K562 (cell line): ENCODE data around the gene PRM1. TPM values are rescaled to one million over a fixed set of nuclear protein-coding genes. Genes with fewer than 3 reads are reported as not detected.

Experiments used
- ATAC-seq: fragments of 200-7000 bp; cut with Tn5 transposase; 3 replicates; pipeline ENCODE4 v1.9.1; 2020; ENCODE audit warnings: moderate library complexity
- BruUV-seq: library from RNA; stranded (reverse); fragments of 400-500 nt; replicated peaks from 2 replicates; lab custom pipeline; 2021; lab: Mats Ljungman, UMichigan
- CTCF ChIA-PET: fragments of 300-600 bp; formaldehyde crosslinking; extraction: SDS; loops from one replicate; lab custom pipeline; 2021; ENCODE audit warnings: low intra/inter-chr PET ratio; lab: Yijun Ruan, JAX
- POLR2A ChIA-PET: fragments of 300-600, 350-650 bp; sonication (Branson Sonifier 250); formaldehyde crosslinking; extraction: SDS; loops from one replicate; lab custom pipeline; 2021; ENCODE audit warnings: antibody characterized with exemption, inconsistent platforms; lab: Yijun Ruan, JAX
- DNase-seq, 4 experiments: peaks; one replicate each; pipeline versions ENCODE4 v3.0.0 to v3.0.0-alpha.2; 2011 to 2018; ENCODE audit warnings: low spot score in 3 of 4, mixed read lengths in 3 of 4; ENCODE audit errors: extremely low read depth in 1 of 4
- FAIRE-seq: peaks from 2 replicates; lab custom pipeline; 2011; peaks lifted over from hg19 to GRCh38; lab: Jason Lieb, UNC
- H2AFZ ChIP-seq: 2 replicates; pipeline ENCODE4 v1.6.0; 2011; ENCODE audit warnings: low read depth, low read length, control low read depth, inconsistent platforms
- H3K27ac ChIP-seq: fragments of 200-600 bp; 3 replicates; pipeline ENCODE4 v1.8.0; 2011; ENCODE audit warnings: low read depth, mild to moderate bottlenecking, control low read depth, inconsistent platforms, low read length, moderate library complexity, mixed read lengths; ENCODE audit errors: extremely low read depth
- H3K27me3 ChIP-seq, 2 experiments: fragments of 300-600 bp in 1 of 2; 2 replicates in 1 of 2; 3 replicates in 1 of 2; pipeline versions ENCODE4 v1.6.0 to v1.8.0; 2011; ENCODE audit warnings: inconsistent platforms in 2 of 2, low read length in 2 of 2, mild to moderate bottlenecking in 1 of 2, mixed read lengths in 1 of 2, moderate library complexity in 1 of 2; ENCODE audit not compliant: control insufficient read depth in 2 of 2, insufficient read depth in 2 of 2
- H3K36me3 ChIP-seq: fragments of 300-600 bp; 3 replicates; pipeline ENCODE4 v1.8.0; 2011; ENCODE audit warnings: mild to moderate bottlenecking, low read length, inconsistent platforms; ENCODE audit not compliant: control insufficient read depth, insufficient read depth
- H3K4me1 ChIP-seq, 2 experiments: fragments of 200-600 bp in 1 of 2; replicated peaks in 1 of 2; 2 replicates in 1 of 2; 3 replicates in 1 of 2; pipeline versions ENCODE4 v1.5.1 to v1.8.0; 2011; ENCODE audit warnings: inconsistent platforms in 2 of 2, low read length in 2 of 2, mild to moderate bottlenecking in 1 of 2, mixed read lengths in 1 of 2, moderate library complexity in 1 of 2; ENCODE audit not compliant: control insufficient read depth in 2 of 2, insufficient read depth in 2 of 2
- H3K4me2 ChIP-seq: 2 replicates; pipeline ENCODE4 v1.6.1; 2011; ENCODE audit warnings: low read length, control low read depth, inconsistent platforms, mixed read lengths; ENCODE audit not compliant: insufficient read depth
- H3K4me3 ChIP-seq: fragments of 200-600 bp; sonication (generic), shearing (Covaris generic); 2 replicates; pipeline ENCODE4 v1.5.1; 2016; ENCODE audit warnings: control low read depth, inconsistent platforms
- H3K79me2 ChIP-seq: fragments of 200-600 bp; 3 replicates; pipeline ENCODE4 v1.8.0; 2011; ENCODE audit warnings: low read length, inconsistent platforms; ENCODE audit not compliant: control insufficient read depth, insufficient read depth
- H3K9ac ChIP-seq, 2 experiments: 2 replicates each; pipeline versions ENCODE4 v1.6.0 to v1.6.1; 2011; ENCODE audit warnings: low read depth in 2 of 2, low read length in 2 of 2, control low read depth in 1 of 2, inconsistent platforms in 1 of 2, mild to moderate bottlenecking in 1 of 2, mixed read lengths in 1 of 2; ENCODE audit not compliant: insufficient read depth in 1 of 2
- H3K9me1 ChIP-seq: one replicate; pipeline ENCODE4 v1.6.0; 2011; ENCODE audit warnings: inconsistent platforms, mild to moderate bottlenecking, low read length, moderate library complexity; ENCODE audit not compliant: control insufficient read depth, insufficient read depth
- H3K9me3 ChIP-seq: replicated peaks from 2 replicates; pipeline ENCODE4 v1.5.1; 2011; ENCODE audit warnings: low read depth, low read length, inconsistent platforms; ENCODE audit not compliant: control insufficient read depth, insufficient read depth
- H4K20me1 ChIP-seq: replicated peaks from 2 replicates; pipeline ENCODE4 v1.6.1; 2011; ENCODE audit warnings: low read length, inconsistent platforms, mixed read lengths; ENCODE audit not compliant: control insufficient read depth, insufficient read depth
- ASH1L ChIP-seq: fragments of 450-650 bp; IDR thresholded peaks from 2 replicates; pipeline ENCODE4 v1.6.1; 2018; ENCODE audit warnings: borderline replicate concordance, mild to moderate bottlenecking, low read depth; ENCODE audit not compliant: partially characterized antibody
- GABPA ChIP-seq: fragments of 200-800 bp; sonication (Bioruptor generic); conservative IDR thresholded peaks from 2 replicates; pipeline ENCODE4 v1.6.1; 2016; ENCODE audit warnings: low read depth, missing genetic modification characterization, missing compliant biosample characterization
- MAFK ChIP-seq: IDR thresholded peaks from 2 replicates; pipeline ENCODE4 v1.6.1; 2011; ENCODE audit warnings: low read length, improper control_type of control experiment
- RBFOX2 ChIP-seq: fragments of 200-400 bp; formaldehyde crosslinking; IDR thresholded peaks from 2 replicates; pipeline ENCODE4 v1.6.1; 2017; ENCODE audit warnings: low read depth, mild to moderate bottlenecking, low read length, moderate library complexity
- ZC3H4 ChIP-seq: sonication (generic); formaldehyde crosslinking; IDR thresholded peaks from 2 replicates; pipeline ENCODE4 v1.9.0; 2021; ENCODE audit warnings: missing genetic modification reagents, borderline replicate concordance
- ZNF124 ChIP-seq: sonication (generic); formaldehyde crosslinking; IDR thresholded peaks from 2 replicates; pipeline ENCODE4 v1.8.1; 2022; ENCODE audit warnings: missing genetic modification reagents
- ZNF274 ChIP-seq: IDR thresholded peaks from 2 replicates; pipeline ENCODE4 v1.6.1; 2011; ENCODE audit warnings: low read depth, mild to moderate bottlenecking, low read length, moderate library complexity, borderline replicate concordance
- ZNF347 ChIP-seq: fragments of 450-650 bp; formaldehyde crosslinking; IDR thresholded peaks from 2 replicates; pipeline ENCODE4 v1.4.0; 2020; ENCODE audit warnings: low read depth, mild to moderate bottlenecking, moderate library complexity
- ZZZ3 ChIP-seq: fragments of 450-650 bp; IDR thresholded peaks from 2 replicates; pipeline ENCODE4 v1.6.1; 2016; ENCODE audit warnings: antibody characterized with exemption, mild to moderate bottlenecking, moderate library complexity
- WGBS: fragments of 100-300 bp; shearing (Covaris generic); methylation state at CpG from one replicate; pipeline ENCODE4 v1.1.6; 2016; ENCODE audit warnings: low coverage, mixed read lengths; ENCODE audit not compliant: insufficient coverage; ENCODE audit errors: missing lambda C conversion rate; 5-methylcytosine and 5-hydroxymethylcytosine counted together
- in situ Hi-C: fragments of 300-500 bp; cut with MboI; formaldehyde crosslinking; loops from 4 replicates; pipeline ENCODE4 v1.15.0; 2018; ENCODE audit warnings: inconsistent platforms, mixed read lengths
- intact Hi-C: fragments of 100-400 bp; cut with micrococcal nuclease; formaldehyde crosslinking; loops from 2 replicates; pipeline ENCODE4 v1.14.2; 2022
- polyA plus RNA-seq, 8 experiments: library from polyadenylated mRNA; depleted of rRNA in 4 of 8; stranded (reverse) in 5 of 8; unstranded in 3 of 8; fragments of >200 nt; fragmentation: Nextera tagmentation in 2 of 8; fragmentation: Illumina TruSeq in 1 of 8; extraction: Ambion mirVana in 2 of 8; extraction: Trizol in 1 of 8; gene quantifications; 2 replicates each; pipeline versions ENCODE4 v1.2.1 to v1.2.3, GENCODE V29; 2011 to 2014; ENCODE audit warnings: inconsistent platforms in 1 of 8, missing spikeins in 1 of 8
- total RNA-seq, 7 experiments: library from RNA; depleted of rRNA in 6 of 7; stranded (reverse); fragments of >200 nt in 6 of 7; fragmentation: Illumina TruSeq in 2 of 7; extraction: Trizol in 2 of 7; gene quantifications; 2 replicates each; pipeline versions ENCODE4 v1.2.1 to v1.2.3, GENCODE V29; 2011 to 2021; ENCODE audit warnings: low replicate concordance in 1 of 7
- TF ChIP-seq, protein P1 (sequence below): IDR thresholded peaks from 2 replicates; pipeline ENCODE4 v1.6.1; 2014; ENCODE audit warnings: antibody characterized with exemption

The PRM1 gene
- total and polyA plus RNA-seq, 9 of the 15 experiments (the other 6 are each of a cell fraction or from before 2014, with no cell fraction given) = not detected

GRCh38 chr16:11270602-11271162 lies 10.4 kb downstream of the PRM1 start:
- 6% methylated on average over 2 of the region's 2 CpGs for WGBS
- Histone ChIP-seq H4K20me1 (0 out of 2 replicates have a peak, but pooled peaks cover 2% of the 10 kb centered on the region), H3K27me3 (peaks cover 7 to 25% of the 10 kb centered on the region in 2 experiments; a peak in 4 of 5 replicates), H3K4me1 (peaks cover 0 to 12% of the 10 kb centered on the region in 2 experiments; a peak in 2 of 5 replicates), H3K4me2 (no peak overlapping the region), H3K36me3 (no peaks in the 10 kb centered on the region), H3K9me1 (no peaks in the 10 kb centered on the region), H3K9ac (no peak overlapping the region), H3K9me3 (no peaks in the 10 kb centered on the region; the same call in 1 of the 2 replicates), H3K79me2 (no peaks in the 10 kb centered on the region), H2AFZ (no peak overlapping the region), H3K4me3 (no peak overlapping the region), H3K27ac (no peak overlapping the region)
- intact Hi-C loops (no loop called here), in situ Hi-C loops (no loop called here)
- FAIRE-seq = no peak
- CTCF ChIA-PET = no interaction called here
- ATAC-seq = no peak
- POLR2A ChIA-PET = interaction anchor here (0.6 to 1.2 kb wide), 3 partner anchors 10 to 17 kb away, joined by 3 to 5 read pairs (median 4); no protein-coding TSS in a partner anchor
- DNase-seq = no peak
- TF ChIP-seq, protein P1, sequence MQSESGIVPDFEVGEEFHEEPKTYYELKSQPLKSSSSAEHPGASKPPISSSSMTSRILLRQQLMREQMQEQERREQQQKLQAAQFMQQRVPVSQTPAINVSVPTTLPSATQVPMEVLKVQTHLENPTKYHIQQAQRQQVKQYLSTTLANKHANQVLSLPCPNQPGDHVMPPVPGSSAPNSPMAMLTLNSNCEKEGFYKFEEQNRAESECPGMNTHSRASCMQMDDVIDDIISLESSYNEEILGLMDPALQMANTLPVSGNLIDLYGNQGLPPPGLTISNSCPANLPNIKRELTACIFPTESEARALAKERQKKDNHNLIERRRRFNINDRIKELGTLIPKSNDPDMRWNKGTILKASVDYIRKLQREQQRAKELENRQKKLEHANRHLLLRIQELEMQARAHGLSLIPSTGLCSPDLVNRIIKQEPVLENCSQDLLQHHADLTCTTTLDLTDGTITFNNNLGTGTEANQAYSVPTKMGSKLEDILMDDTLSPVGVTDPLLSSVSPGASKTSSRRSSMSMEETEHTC = no peak
- BruUV-seq = no TSS peak

DNA sequence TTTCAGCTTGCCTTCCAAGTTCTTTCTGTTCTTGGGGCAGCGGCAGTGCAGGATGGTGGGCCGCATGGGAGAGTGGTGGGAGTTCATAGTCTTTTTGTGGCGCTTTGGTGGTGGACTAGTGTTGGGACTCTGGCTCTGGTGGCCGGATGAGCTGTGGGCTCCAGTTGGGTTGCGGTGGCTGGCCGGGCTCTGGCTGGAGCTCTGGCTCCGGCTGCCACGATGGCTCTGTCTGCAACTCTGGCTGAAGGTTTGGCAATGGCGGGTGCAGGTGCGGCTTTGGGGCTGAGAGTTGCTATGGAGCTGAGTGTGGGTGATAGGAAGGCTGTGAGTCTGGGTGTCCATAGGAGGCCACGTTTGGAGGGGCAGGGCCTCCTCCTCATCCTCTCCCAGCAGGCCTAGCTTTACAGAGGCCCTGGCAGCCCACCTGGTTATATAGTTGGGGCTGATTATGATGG lies 12.2 kb downstream of the PRM1 start, which contains the start of gene TNP2:
TSS of gene TNP2 (minus strand) at position 405 of the 455 bp plus-strand sequence. CDS start at position 342, 63 bp downstream.
- no peak for DNase-seq
- intact Hi-C loops (no loop called here), in situ Hi-C loops (no loop called here)
- Histone ChIP-seq H2AFZ (no peak within 1 kb of the TSS), H3K4me1 (peaks cover 0 to 13% of the 10 kb centered on the region in 2 experiments; a peak in 2 of 5 replicates), H3K27me3 (peaks cover 7 to 27% of the 10 kb centered on the region in 2 experiments; a peak in 4 of 5 replicates), H3K9ac (no peak within 1 kb of the TSS), H3K79me2 (no peaks in the 10 kb centered on the region), H3K27ac (no peak within 1 kb of the TSS), H3K9me3 (no peaks in the 10 kb centered on the region; the same call in 1 of the 2 replicates), H3K9me1 (no peaks in the 10 kb centered on the region), H3K4me3 (no peak within 1 kb of the TSS), H4K20me1 (no peaks in the 10 kb centered on the region), H3K4me2 (no peak within 1 kb of the TSS), H3K36me3 (no peaks in the 10 kb centered on the region)
- TF ChIP-seq ASH1L (no peak), RBFOX2 (no peak), ZC3H4 (CRISPR knock-in tag) (no peak), ZNF347 (CRISPR knock-in tag) (no peak), ZZZ3 (no peak), ZNF124 (CRISPR knock-in tag) (no peak), ZNF274 (no peak), MAFK (no peak), GABPA (tag) (no peak)
- 29% methylated on average over 10 of the region's 11 CpGs for WGBS
- BruUV-seq = no TSS peak
- no peak for FAIRE-seq
- POLR2A ChIA-PET = interaction anchor here (0.6 to 1.8 kb wide), 4 partner anchors 11 to 329 kb away, joined by 3 to 8 read pairs (median 3); partner anchors contain the start of gene SOCS1
- CTCF ChIA-PET = no interaction called here
- no peak for ATAC-seq
